ENCODE results near the gene SLC6A9. TPM values are rescaled to one million over a fixed set of nuclear protein-coding genes. Genes with fewer than 3 reads are reported as not detected.

SLC6A9 gene
- total RNA-seq, 1 experiment from 2014 or later = 12.8 TPM

- Histone ChIP-seq H3K4me2 (ENCODE audit: low read length) (no peak overlapping the region), H3K27ac (ENCODE audit: low read depth, low read length) (no peak overlapping the region), H3K9ac (ENCODE audit: low read length) (no peak overlapping the region), H3K4me1 (ENCODE audit: control insufficient read depth in 1 of 2, insufficient read depth in 2 of 2, low read length in 2 of 2) (peaks cover 5 to 12% of the 10 kb centered on the region in 2 experiments; a peak in 3 of 4 replicates), H3K36me3 (ENCODE audit: control insufficient read depth in 1 of 2, insufficient read depth in 2 of 2, low read length in 2 of 2) (no peaks in the 10 kb centered on the region), H3K9me2 (ENCODE audit: insufficient read depth) (no peaks in the 10 kb centered on the region), H2AFZ (ENCODE audit: low read depth, low read length, poor library complexity, severe bottlenecking) (no peak overlapping the region), H3K4me3 (replicated peaks in 1 of 2; ENCODE audit: low read depth in 1 of 2, low read length in 2 of 2) (no peak overlapping the region), H3K79me2 (ENCODE audit: insufficient read depth, low read length) (no peaks in the 10 kb centered on the region), H3K27me3 (ENCODE audit: insufficient read depth, low read length) (no peaks in the 10 kb centered on the region), H4K20me1 (ENCODE audit: insufficient read depth) (no peaks in the 10 kb centered on the region), H3K9me3 (ENCODE audit: control insufficient read depth in 1 of 2, insufficient read depth in 1 of 2, low read depth in 1 of 2, low read length in 2 of 2) (no peaks in the 10 kb centered on the region)
- ATAC-seq (no peak), DNase-seq (ENCODE audit: low read depth, low spot score) (no peak)
- POLR2A ChIA-PET = no interaction called here
- no TSS peak for BruUV-seq (replicated peaks)
- intact Hi-C loops (cut with micrococcal nuclease) = no loop called here
- CTCF ChIA-PET = no interaction called here
- TF ChIP-seq EZH2phosphoT487 (IDR thresholded peaks at IDR 0.05; ENCODE audit: borderline replicate concordance) = no peak
- TF ChIP-seq ZFX (IDR thresholded peaks at IDR 0.05) = no peak
- no peak for TF ChIP-seq EZH2 (IDR thresholded peaks at IDR 0.05)
- no peak for TF ChIP-seq CTCF (IDR thresholded peaks at IDR 0.05 in 2 of 3, conservative IDR thresholded peaks at IDR 0.05 in 1 of 3; ENCODE audit: borderline replicate concordance in 1 of 3, insufficient read depth in 1 of 3, low read depth in 2 of 3, low read length in 2 of 3)
- no peak for TF ChIP-seq POLR2A (IDR thresholded peaks at IDR 0.05; ENCODE audit: borderline replicate concordance, extremely low read depth, insufficient read depth, insufficient read length)
- no peak for TF ChIP-seq ZNF274 (IDR thresholded peaks at IDR 0.05; ENCODE audit: low read depth, low read length)
- TF ChIP-seq YY1 (IDR thresholded peaks at IDR 0.05; ENCODE audit: extremely low read depth, insufficient replicate concordance, low read depth, low read length) = no peak
- no peak for TF ChIP-seq SRF (IDR thresholded peaks at IDR 0.05; ENCODE audit: low read depth)
- no peak for TF ChIP-seq CEBPB (IDR thresholded peaks at IDR 0.05; ENCODE audit: low read depth)
- no peak for TF ChIP-seq MAX (IDR thresholded peaks at IDR 0.05)
- no peak for TF ChIP-seq SP1 (IDR thresholded peaks at IDR 0.05; ENCODE audit: low read depth)
- no peak for TF ChIP-seq ZBTB33 (IDR thresholded peaks at IDR 0.05; ENCODE audit: extremely low read depth, insufficient replicate concordance, low read length)
- RAD21 ChIA-PET (ENCODE audit: low non-redundant PET in 1 of 2, low total read pairs in 2 of 2, uncharacterized antibody in 2 of 2, unreplicated experiment in 2 of 2) = no interaction called here
Measured at GRCh38 chr1:43998000-43998378, 33.3 kb downstream of the SLC6A9 start.

Measured in HCT116 (cell line).